Forelimb muscle (tissue), 1 donor: ENCODE results near the gene STX10. TPM values are rescaled to one million over a fixed set of nuclear protein-coding genes. Genes with fewer than 3 reads are reported as not detected.
"Not testable (repeated sequence)": the region's sequence is repeated elsewhere in the genome, so short reads cannot be mapped to it uniquely, and the experiment has no call there.

ENCODE experiments used
- DNase-seq: peaks from one replicate; pipeline ENCODE4 v3.0.0-alpha.2; 2013; ENCODE audit warnings: low read depth
- polyA plus RNA-seq: library from polyadenylated mRNA; unstranded; fragments of 120-200 nt; gene quantifications from one replicate; pipeline ENCODE4 v1.2.1, GENCODE V29; 2013; ENCODE audit not compliant: insufficient read length

STX10 gene
- polyA plus RNA-seq, 1 donor: 33.6 TPM

DNA sequence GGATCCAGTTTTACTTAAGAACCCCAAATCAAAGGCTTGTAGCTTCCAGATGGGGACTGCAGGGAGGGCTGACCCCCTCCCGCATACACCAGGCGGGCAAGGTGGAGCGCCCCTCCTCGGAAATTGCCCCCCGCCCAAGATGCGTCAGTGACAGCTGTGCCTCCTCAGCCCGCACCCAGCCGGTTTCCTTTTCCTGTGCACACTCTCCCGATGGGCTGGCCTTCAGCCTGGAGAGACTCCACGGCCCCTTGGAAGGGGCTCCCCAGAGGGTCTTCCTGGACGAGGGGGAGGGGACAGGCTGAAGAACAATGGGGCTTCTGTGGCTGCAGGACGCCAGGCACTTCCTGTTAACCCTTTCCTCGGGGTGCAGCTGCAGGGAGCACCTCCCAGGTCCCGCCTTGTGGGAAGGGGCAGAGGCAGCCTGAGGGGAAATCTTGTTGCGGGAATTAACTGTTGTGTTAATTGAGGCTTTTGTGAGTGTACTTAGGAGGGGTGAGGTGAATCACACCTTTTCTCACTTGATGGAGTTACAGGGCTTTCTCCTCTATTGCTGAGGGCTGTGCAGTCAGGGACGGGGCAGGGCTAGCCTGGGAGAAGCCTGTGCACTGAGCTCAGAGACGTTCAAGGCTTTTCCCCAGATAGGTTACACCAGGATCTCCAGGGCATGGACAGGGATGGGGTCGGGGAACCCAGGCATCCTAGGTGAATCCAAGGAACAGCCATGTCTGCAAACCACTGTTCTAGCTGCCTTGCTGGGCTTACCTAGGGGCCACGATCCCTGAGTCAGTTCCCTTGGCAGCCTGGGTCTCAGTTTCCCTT is 14.4 kb upstream of the STX10 start:
- no peak for DNase-seq

DNA sequence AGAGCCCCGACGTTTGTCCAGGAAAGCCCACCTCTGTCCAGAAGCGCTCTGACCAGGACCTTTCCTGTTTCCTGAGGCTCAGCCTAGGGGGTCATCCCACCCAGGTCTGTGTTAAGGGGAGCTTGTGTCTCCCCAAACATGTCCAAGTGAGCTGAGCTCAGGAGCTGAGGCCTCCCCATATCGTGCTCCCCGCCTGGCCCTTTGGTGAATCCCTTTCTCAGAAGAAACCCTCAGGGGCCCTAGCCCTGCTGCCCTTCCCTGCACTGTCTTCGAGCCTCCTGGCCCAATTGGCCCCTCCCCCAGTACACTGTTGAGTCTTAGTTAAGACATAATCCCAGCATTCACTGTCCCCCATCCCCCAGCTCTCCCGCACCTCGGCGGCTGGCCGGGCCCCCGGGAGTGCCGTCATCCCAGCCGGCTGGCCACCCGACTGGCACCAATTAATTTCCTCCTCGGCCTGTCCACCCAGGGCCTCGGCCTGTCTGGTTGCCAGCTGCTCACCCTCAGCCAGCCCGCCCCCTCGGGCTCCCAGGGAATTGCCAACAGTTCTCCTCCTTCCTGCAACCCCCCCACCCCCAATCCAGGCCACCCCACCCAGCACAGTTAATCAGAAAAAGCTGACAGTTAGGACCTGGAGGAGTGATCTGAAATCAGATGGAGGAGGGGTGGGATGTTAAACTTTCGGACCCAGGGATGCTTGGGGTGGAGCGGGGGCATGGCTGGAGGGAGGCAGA is 13.6 kb upstream of the STX10 start:
- no peak for DNase-seq

DNA sequence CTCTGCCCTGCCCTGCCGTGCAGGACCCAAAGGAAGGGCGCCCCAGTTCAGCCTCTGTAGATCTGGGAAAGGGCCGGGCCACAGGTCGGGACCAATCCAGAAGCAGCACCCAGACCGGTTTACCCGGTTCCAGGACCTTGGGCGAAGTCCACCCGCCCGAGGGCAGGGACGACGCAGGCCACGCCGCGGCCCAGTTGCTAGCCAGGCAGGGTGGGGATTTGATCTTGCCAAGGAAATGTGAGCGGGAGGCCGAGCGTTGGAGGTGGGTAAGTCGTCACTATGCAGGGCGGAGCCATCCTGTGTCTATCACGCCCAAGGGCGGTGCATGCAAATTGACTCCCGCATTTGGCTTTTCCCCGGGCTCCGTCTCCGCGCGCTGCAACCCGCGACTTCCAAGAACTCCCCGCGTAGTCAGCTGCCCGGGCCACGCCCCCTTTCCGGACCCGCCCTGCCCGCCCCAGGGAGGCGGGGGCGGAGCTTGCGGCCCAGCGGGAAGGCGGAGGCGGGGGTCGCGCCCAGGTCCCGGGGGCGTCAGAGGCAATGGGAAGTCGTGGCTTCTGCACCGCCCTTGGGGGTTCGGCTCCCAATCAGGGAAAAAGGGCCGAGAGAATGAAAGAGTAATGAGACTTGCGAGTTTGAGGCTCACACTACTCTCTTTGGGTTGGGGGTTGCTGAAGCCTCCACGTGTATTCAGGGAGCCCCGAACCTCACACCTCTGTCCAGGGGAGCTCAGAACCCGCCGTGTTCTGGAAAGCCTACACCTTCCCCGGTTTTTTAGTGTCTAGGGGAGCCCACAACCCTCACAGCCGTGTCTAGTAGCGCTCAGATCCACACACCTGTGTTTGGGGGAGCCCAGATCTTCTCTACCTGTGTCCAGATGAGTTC is 12.8 kb upstream of the STX10 start:
- peak; percentile 93 for DNase-seq

DNA sequence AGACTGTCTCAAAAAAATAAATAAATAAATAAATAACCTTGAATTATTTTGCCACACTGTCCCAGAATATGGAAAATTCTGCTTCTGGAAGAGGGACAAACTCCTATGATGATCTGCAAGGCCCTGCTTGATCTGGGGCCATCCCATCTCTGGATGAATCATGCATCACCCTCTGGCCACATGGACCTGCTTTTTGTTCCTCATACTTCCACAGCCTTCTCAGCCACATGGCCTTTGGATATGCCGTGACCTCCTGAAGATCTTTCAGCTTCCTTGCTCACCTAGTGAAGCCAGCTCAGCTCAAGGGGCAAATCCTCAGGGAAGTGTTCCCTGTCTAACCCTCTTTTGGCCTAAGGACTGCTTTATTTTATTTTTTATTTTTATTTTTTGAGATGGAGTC is 10.4 kb upstream of the STX10 start:
- DNase-seq: no peak

DNA sequence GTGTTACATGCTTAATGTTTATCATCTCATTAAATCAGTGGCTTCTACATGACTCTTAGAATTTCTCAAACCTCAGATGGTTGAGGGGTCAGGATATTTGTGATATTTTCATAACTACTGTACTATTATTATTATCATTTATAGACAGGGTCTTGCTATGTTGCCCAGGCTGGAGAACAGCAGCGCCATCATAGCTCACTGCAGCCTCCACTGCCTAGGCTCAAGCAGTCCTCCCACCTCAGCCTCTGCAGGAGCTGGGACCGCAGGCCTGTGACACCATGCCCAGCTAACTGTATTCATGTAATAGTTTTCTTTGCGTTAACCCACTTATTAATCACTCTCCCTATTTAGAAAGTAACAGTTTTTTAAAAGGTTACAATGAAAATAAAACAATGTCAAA is 9.5 kb upstream of the STX10 start:
- DNase-seq: no peak

DNA sequence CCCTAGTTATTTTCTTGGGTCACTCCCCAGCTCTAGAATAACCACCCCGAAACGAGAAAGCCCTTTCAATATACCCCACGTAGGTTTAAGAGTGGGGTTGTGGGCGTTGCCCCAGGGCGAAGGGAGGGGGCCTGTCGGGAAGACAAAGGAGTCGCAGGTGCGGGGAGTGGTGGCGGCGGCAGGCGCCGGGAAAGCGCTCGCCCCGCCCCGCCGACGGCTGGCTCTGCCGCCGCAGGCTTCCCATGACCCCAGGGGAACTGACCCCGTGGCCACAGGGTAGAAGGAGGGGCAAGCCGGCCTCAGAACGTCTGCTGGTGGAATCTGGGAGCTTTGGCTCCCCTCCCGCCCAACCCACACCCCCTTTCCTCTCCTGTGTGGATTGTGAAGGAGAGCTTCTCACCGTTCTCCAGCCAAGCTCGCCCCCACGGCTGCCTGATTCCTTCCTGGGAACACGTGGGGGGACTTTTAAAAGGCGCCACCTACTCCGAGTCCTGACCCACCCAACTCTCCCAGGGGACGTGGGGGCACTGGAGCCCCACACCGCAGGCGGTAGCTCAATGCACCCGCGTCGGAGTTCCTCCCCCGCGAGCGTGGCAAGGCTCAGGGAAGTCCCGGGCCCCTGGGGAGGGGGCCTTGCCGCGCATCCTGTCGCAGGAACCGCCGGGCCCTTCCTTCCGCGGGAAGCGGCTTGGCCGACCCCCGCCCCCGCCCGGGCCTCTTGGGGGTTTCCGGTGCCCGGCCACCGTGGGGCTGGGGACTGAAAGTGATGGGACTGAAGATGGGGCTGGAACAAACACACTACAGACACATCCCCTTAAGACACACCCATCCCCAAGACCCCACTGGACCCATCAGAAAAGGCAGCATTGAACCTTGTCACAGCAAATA is 5.5 kb upstream of the STX10 start:
- DNase-seq: no peak

DNA sequence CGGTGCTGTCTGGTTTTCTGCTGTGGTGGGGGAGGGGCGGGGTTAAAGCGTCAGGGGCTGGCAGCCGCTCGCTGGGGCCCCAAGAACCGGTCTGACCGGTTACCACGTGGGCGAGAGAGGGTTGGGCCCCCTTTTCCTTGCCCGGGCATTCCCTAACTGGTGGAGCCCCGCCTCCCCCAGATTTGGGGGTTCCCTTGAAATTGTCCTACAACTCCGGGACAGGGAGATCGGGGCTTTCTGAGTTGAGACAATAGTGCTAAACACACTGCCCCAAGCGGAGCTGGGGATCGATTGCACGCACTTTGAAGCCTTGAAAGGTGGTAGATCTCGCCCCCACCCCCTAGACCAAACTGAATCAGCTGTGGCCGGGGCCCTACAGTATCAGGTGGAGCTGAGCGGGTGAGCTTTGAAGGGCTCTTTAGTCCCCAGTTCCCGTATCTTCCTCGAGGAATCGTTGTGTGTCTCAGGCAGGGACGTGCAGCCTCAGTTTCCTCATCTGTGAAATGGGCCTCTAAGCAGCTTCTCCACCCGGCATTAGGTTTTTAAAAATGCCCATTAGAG is 4.8 kb upstream of the STX10 start:
- no peak for DNase-seq

DNA sequence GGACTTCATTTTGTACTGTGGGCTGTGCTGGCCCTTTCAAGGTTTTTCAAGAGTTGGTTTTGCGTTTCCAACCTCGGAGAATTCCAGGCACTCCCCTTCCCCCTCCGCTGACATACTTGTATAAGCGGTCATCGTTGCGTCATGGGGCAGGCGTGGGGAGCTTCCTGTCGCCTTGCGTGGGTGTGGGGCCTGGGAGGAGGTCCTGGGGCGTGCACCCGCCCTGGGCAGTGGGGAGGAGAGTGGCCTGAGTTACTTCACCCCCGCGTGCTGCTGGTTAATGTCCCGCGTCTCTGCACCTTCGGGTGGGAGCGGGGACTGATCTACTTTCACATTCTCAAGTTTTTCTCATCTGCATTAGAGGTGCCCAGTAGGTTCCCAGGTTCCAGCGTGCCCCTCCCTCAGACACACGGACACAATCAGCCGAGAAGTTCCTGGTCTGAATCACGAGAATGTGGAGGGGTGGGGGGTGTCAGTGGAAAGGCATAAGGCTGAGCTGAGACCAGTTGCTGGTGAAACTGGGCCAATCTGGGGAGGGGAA is 4.1 kb upstream of the STX10 start:
- no peak for DNase-seq

DNA sequence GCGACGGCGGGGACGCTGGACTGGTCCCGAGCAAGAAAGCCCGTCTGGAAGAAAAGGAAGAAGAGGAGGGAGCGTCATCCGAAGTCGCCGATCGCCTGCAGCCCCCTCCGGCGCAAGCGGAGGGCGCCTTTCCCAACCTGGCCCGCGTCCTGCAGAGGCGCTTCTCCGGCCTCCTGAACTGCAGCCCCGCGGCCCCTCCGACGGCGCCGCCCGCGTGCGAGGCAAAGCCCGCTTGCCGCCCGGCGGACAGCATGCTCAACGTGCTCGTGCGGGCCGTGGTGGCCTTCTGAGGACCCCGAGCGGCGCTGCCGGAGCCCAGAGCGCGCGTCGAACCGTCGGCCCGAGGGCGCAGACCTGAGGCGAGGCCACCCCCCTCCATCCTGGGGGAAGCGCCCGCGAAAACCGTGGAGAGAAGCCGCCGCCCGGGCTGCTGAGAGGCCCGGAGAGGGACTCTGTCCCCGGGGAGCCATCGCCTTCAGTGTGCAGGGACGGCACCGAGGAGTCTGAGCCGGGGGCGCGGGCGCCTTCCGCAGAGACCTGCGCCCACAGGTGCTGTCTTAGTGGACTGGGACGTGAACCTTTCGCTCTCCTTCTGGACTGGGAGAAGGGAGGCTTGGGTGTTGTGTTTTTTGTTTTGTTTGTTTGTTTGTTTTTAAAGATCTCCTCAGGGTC is 3.5 kb upstream of the STX10 start:
- no peak for DNase-seq

DNA sequence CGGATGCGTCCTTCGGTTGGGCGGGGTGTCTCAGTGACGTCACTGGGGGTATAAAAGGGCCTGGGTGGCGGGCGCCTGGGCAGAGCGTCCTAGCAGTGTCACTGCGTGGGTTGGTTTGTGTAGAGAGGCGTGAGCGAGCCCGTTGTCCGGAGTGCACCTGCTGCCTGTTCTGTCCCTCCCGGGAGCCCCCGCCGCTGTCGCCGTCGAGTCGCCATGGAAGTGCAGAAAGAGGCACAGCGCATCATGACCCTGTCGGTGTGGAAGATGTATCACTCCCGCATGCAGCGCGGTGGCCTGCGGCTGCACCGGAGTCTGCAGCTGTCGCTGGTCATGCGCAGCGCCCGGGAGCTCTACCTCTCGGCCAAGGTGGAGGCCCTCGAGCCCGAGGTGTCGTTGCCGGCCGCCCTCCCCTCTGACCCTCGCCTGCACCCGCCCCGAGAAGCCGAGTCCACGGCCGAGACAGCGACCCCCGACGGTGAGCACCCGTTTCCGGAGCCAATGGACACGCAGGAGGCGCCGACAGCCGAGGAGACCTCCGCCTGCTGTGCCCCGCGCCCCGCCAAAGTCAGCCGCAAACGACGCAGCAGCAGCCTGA is 2.9 kb upstream of the STX10 start:
- DNase-seq: no peak

DNA sequence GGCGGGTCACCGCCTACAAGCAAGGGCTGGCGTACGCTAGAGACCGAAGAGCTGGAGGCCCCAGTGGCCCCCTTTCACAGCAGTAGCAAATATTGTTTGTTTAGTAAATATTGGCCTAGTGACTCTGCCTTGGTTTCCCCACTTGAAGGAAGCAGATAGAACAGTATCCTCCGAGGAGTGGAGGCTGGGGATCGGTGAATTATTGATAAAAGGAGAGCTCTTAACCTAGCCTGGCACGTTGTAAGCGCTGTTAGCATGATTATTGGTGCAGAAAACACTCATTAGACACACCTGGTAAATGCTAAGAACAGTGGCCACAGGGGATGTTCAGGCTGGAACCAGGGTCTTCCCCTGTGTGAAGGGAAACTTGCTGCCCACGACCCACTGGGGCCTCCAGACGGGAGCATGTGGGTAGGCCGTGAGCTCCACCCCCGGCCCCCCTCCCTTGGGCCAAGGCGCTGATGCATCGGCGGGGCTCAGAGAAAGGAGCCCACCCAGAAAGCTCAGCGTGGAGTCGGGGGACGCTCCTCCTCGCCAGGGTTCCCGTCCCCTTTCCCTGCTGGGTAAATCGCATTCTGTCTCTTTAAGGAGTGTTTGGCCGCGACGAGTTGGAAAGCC is 2.3 kb upstream of the STX10 start:
- no peak for DNase-seq

DNA sequence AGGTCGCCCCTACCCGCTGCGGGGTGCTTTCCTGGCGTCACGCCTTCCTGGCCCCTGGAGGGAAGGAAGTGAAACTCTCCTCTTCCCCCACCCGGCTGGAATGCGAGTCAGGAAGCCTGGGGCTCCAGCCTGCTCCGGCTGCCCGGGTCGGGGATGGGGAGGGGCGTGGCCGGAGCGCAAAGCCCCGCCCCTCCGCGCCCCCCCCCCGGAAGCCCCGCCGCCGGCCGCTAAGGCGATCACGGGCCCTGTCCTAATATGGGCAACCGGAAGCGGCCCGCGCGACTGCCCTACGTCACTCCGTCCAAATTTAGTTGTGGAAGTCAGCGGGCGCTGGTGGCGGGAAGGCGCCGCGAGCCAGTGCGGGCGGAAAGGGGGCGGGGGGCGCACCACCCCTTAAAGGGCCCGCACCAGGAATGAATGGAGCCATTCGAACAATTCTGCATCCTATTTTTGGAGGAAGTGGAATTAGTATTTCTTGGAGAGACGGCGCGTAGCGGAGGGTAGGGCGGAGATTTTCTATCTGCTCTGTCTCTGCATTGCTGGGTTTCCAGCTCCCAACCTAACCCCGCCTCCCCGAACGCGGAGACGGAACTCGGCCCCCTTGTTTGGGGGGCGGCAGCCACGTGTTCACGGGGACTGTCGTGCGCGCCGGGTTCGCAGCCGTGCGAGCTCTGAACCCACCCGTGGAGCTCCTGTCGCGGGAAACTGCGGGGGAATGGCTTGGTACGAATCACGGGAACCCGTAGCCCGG is 1.6 kb upstream of the STX10 start:
- no peak for DNase-seq

DNA sequence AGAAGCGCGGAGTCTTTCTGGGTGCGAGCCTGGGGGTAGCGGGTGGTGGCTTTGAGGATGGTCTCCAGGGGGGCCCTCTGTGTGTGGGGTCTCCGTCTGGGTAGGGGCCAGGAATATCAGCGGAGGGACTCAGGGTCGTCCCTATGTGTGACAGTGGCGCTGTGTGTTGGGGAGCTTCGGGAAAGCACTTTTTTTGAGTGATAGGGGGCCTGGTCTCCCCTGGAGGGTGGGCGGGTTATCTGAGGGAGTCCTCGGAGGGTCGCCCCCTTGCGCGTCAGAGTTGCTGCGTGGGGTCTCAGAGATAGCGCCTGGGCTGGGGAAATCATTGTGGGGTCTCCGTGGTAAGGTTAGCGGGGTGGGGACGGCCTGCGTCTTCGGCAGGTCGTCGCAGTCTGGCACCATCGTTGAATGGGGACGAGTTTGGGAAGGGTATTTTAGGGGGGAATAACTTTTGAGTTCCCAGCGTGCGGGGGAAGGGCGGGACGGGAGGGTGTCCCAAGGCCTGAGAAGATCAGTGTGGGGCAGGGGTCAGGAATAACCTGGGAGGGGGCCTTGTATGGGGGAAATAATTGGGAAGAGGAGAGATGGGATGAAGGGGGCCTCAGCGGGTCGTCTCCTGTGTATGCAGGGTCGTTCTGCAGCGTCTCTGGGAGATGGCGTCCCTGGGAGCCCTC is 893 bp upstream of the STX10 start:
- DNase-seq: no peak

DNA sequence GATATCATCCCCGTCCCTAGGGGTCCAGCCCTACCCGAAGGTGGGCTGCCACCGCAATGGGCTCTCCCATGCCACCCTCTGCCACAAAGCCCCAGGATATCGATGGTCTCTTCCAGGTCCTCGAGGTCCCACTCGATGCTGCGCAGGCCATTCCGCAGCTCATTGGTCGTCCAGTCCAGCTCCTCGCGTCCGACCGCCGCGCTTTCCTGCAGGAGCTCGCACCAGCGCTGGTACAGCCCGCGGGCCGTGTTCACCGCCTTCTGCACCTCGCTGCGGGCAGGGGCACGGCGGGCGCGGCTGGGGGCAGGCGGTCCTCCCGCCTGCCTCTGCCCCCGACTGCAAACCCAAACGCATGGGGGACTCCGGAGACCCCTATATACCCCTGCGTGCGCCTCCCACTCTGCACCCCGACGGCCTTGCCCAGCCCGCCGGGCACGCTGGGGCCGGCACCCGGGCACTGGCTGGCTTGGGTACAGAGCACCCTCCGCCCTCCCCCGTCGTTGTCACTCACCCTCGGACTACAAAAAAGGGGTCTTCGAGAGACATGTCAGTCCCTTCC is 468 bp downstream of the STX10 start:
- DNase-seq: no peak

DNA sequence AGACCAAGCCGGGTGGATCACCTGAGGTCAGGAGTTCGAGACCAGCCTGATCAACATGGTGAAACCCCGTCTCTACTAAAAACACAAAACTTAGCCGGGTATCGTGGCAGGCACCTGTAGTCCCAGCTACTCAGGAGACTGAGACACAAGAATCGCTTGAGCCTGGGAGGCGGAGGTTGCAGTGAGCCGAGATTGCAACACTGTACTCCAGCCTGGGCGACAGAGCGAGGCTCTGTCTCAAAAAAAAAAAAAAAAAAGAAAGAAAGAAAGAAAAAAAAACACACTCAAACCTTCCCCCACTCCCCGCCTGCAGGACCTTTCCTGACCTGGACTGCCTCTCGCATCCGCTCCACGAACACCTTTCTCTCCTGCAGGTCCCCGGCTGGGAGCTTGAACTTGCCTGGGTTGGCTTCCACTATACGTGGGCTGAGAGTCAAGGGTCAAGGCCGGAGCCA is 975 bp downstream of the STX10 start:
- not testable (repeated sequence) for DNase-seq

DNA sequence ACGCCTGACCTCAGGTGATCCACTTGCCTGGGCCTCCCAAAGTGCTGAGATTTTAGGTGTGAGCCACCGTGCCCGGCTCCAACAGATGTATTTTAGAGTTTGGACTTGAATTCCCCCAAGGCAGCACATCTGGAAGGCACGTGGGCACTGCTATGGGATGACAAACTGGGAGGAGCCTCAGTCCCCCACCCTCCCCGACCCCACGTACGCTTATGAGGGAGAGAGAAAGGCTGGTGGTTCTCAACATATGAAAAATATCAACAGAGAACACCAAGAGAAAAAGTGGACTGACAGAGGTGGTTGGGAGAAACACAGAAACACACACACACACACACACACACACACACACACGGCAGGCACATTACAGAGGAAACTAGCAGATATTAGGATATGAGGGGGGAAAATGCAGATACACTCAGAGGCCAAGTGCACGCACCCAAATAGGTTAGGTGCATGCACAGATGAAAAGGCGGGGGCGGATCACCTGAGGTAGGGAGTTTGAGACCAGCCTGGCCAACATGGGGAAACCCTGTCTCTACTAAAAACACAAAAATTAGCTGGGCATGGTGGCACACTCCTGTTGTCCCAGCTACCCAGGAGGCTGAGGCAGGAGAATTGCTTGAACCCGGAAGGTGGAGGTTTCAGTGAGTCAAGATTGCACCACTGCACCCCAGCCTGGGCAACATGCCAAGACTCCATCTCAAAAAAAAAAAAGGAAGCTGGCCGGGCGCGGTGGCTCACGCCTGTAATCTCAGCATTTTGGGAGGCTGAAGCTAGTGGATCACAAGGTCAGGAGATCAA is 3.2 kb downstream of the STX10 start:
- DNase-seq: no peak
